Memory B cell (primary cell): ENCODE results near the gene OR56B1.
A peak's percentile ranks its signal among the peaks of the same experiment; 100 is the strongest.
"Not testable (repeated sequence)": the region's sequence is repeated elsewhere in the genome, so short reads cannot be mapped to it uniquely, and the experiment has no call there.

Source experiments
- ATAC-seq: fragments of 150-1000 bp; cut with Tn5 transposase; 2 replicates; pipeline ENCODE4 v1.10.0; 2021; ENCODE audit warnings: low read depth, mild to moderate bottlenecking, moderate library complexity
- DNase-seq, 2 donors: peaks; one replicate each; pipeline ENCODE4 v3.0.0; 2022; ENCODE audit warnings: low spot score in 2 of 2
- H3K27ac Mint-ChIP-seq: one replicate; pipeline ENCODE4 v1.8.0; 2022; ENCODE audit warnings: mild to moderate bottlenecking, moderate library complexity, mixed read lengths
- H3K27me3 Mint-ChIP-seq: one replicate; pipeline ENCODE4 v1.8.0; 2022; ENCODE audit warnings: mixed read lengths
- H3K36me3 Mint-ChIP-seq: one replicate; pipeline ENCODE4 v1.8.0; 2022; ENCODE audit warnings: mild to moderate bottlenecking, mixed read lengths
- H3K4me1 Mint-ChIP-seq: one replicate; pipeline ENCODE4 v1.8.0; 2022; ENCODE audit warnings: mixed read lengths
- H3K4me3 Mint-ChIP-seq: one replicate; pipeline ENCODE4 v1.8.0; 2022; ENCODE audit warnings: mild to moderate bottlenecking, moderate library complexity, mixed read lengths
- H3K9me3 Mint-ChIP-seq: one replicate; pipeline ENCODE4 v1.8.0; 2022; ENCODE audit warnings: mixed read lengths

The OR56B1 gene

GRCh38 chr11:5736396-5736795 is at the start of gene OR56B1:
Gene OR56B1 (plus strand): TSS chr11:5736448. CDS start chr11:5736517, 69 bp downstream.
- Mint-ChIP-seq H3K36me3 (peaks cover 30% of the 10 kb centered on the region), H3K27me3 (no peaks in the 10 kb centered on the region), H3K9me3 (peaks cover 2% of the 10 kb centered on the region), H3K4me1 (no peaks in the 10 kb centered on the region), H3K4me3 (no peak within 1 kb of the TSS), H3K27ac (no peak within 1 kb of the TSS)
- no peak for DNase-seq
- ATAC-seq, result no peak

GRCh38 chr11:5688482-5688881 is 47.8 kb upstream of the OR56B1 start:
- peaks cover 15% of the 10 kb centered on the region for H3K36me3 Mint-ChIP-seq
- no peaks in the 10 kb centered on the region for H3K27me3 Mint-ChIP-seq
- peak overlapping the region; percentile 11 for H3K4me3 Mint-ChIP-seq
- DNase-seq (no peak), ATAC-seq (no peak)
- H3K9me3 Mint-ChIP-seq, result no peaks in the 10 kb centered on the region
- peak overlapping the region; percentile 97 for H3K27ac Mint-ChIP-seq
- peaks cover 33% of the 10 kb centered on the region for H3K4me1 Mint-ChIP-seq

GRCh38 chr11:5689551-5689983 is 46.7 kb upstream of the OR56B1 start, which contains the start of gene TRIM22:
Gene TRIM22 (plus strand): TSS chr11:5689790. CDS start chr11:5696233, 6,443 bp downstream.
- DNase-seq (peak; percentile 30 to 70), ATAC-seq (peak; percentile 83)
- Mint-ChIP-seq H3K4me3 (peak within 1 kb of the TSS; percentile 100), H3K27ac (peak within 1 kb of the TSS; percentile 97), H3K9me3 (no peaks in the 10 kb centered on the region), H3K4me1 (peaks cover 30% of the 10 kb centered on the region), H3K36me3 (peaks cover 18% of the 10 kb centered on the region), H3K27me3 (no peaks in the 10 kb centered on the region)

- H3K9me3 Mint-ChIP-seq, result no peaks in the 10 kb centered on the region
- no peaks in the 10 kb centered on the region for H3K27me3 Mint-ChIP-seq
- H3K4me3 Mint-ChIP-seq, result peak overlapping the region; percentile 100
- H3K36me3 Mint-ChIP-seq, result peaks cover 23% of the 10 kb centered on the region
- DNase-seq (no peak), ATAC-seq (no peak)
- peaks cover 29% of the 10 kb centered on the region for H3K4me1 Mint-ChIP-seq
- peak overlapping the region; percentile 97 for H3K27ac Mint-ChIP-seq
Measured at GRCh38 chr11:5690216-5690615, 46.0 kb upstream of the OR56B1 start.

GRCh38 chr11:5690736-5691135 is 45.5 kb upstream of the OR56B1 start:
- DNase-seq (no peak), ATAC-seq (no peak)
- peaks cover 23% of the 10 kb centered on the region for H3K36me3 Mint-ChIP-seq
- peaks cover 28% of the 10 kb centered on the region for H3K4me1 Mint-ChIP-seq
- H3K9me3 Mint-ChIP-seq, result no peaks in the 10 kb centered on the region
- peak overlapping the region; percentile 100 for H3K4me3 Mint-ChIP-seq
- no peaks in the 10 kb centered on the region for H3K27me3 Mint-ChIP-seq
- H3K27ac Mint-ChIP-seq, result peak overlapping the region; percentile 97

GRCh38 chr11:5691238-5691963 is 44.8 kb upstream of the OR56B1 start:
- H3K27me3 Mint-ChIP-seq, DNase-seq, H3K9me3 Mint-ChIP-seq, ATAC-seq: not testable (repeated sequence)
- Mint-ChIP-seq H3K27ac (peak overlapping the region; percentile 97), H3K36me3 (peaks cover 28% of the 10 kb centered on the region), H3K4me3 (peak overlapping the region; percentile 100), H3K4me1 (peaks cover 34% of the 10 kb centered on the region)

- Mint-ChIP-seq H3K27ac (peak overlapping the region; percentile 97), H3K27me3 (no peaks in the 10 kb centered on the region), H3K9me3 (no peaks in the 10 kb centered on the region), H3K4me1 (peaks cover 35% of the 10 kb centered on the region), H3K4me3 (peak overlapping the region; percentile 100), H3K36me3 (peaks cover 30% of the 10 kb centered on the region)
- DNase-seq (no peak), ATAC-seq (peak; percentile 16)
Measured at GRCh38 chr11:5691964-5692361, 44.3 kb upstream of the OR56B1 start.

GRCh38 chr11:5694642-5695041 is 41.6 kb upstream of the OR56B1 start:
- Mint-ChIP-seq H3K36me3 (peaks cover 38% of the 10 kb centered on the region), H3K4me1 (peaks cover 37% of the 10 kb centered on the region), H3K27me3 (no peaks in the 10 kb centered on the region), H3K4me3 (peak overlapping the region; percentile 19), H3K27ac (peak overlapping the region; percentile 80), H3K9me3 (no peaks in the 10 kb centered on the region)
- DNase-seq, result no peak
- ATAC-seq, result no peak

- Mint-ChIP-seq H3K4me3 (no peak overlapping the region), H3K27me3 (no peaks in the 10 kb centered on the region), H3K36me3 (peaks cover 34% of the 10 kb centered on the region), H3K4me1 (peaks cover 37% of the 10 kb centered on the region), H3K27ac (peak overlapping the region; percentile 80), H3K9me3 (no peaks in the 10 kb centered on the region)
- DNase-seq (no peak), ATAC-seq (no peak)
Measured at GRCh38 chr11:5695580-5695979, 40.7 kb upstream of the OR56B1 start.

- no peaks in the 10 kb centered on the region for H3K9me3 Mint-ChIP-seq
- no peak overlapping the region for H3K4me3 Mint-ChIP-seq
- peak overlapping the region; percentile 76 for H3K27ac Mint-ChIP-seq
- DNase-seq (no peak), ATAC-seq (no peak)
- peaks cover 30% of the 10 kb centered on the region for H3K36me3 Mint-ChIP-seq
- peaks cover 39% of the 10 kb centered on the region for H3K4me1 Mint-ChIP-seq
- H3K27me3 Mint-ChIP-seq, result no peaks in the 10 kb centered on the region
Measured at GRCh38 chr11:5696210-5696609, 40.0 kb upstream of the OR56B1 start.

- Mint-ChIP-seq H3K27me3 (no peaks in the 10 kb centered on the region), H3K27ac (peak overlapping the region; percentile 64), H3K4me3 (no peak overlapping the region), H3K4me1 (peaks cover 32% of the 10 kb centered on the region), H3K9me3 (no peaks in the 10 kb centered on the region), H3K36me3 (peaks cover 29% of the 10 kb centered on the region)
- ATAC-seq (no peak), DNase-seq (no peak)
Measured at GRCh38 chr11:5698281-5698680, 38.0 kb upstream of the OR56B1 start.

- Mint-ChIP-seq H3K4me3 (peak overlapping the region; percentile 76), H3K36me3 (peaks cover 33% of the 10 kb centered on the region)
Measured at GRCh38 chr11:5700421-5701054, 35.7 kb upstream of the OR56B1 start.

GRCh38 chr11:5701055-5701577 is 35.1 kb upstream of the OR56B1 start:
- peak overlapping the region; percentile 14 for H3K4me3 Mint-ChIP-seq
- no peak for ATAC-seq

More at GRCh38 chr11:5700421-5701054, 35.7 kb upstream of the OR56B1 start:
- peak; percentile 26 to 44 for DNase-seq
- peak; percentile 87 for ATAC-seq
- no peaks in the 10 kb centered on the region for H3K27me3 Mint-ChIP-seq
- H3K4me1 Mint-ChIP-seq, result peaks cover 29% of the 10 kb centered on the region
- H3K9me3 Mint-ChIP-seq, result peaks cover 1% of the 10 kb centered on the region
- peak overlapping the region; percentile 91 for H3K27ac Mint-ChIP-seq

More at GRCh38 chr11:5701055-5701577, 35.1 kb upstream of the OR56B1 start:
- H3K4me1 Mint-ChIP-seq, result peaks cover 28% of the 10 kb centered on the region
- H3K27me3 Mint-ChIP-seq, result no peaks in the 10 kb centered on the region
- H3K36me3 Mint-ChIP-seq, result peaks cover 32% of the 10 kb centered on the region
- peak overlapping the region; percentile 91 for H3K27ac Mint-ChIP-seq
- DNase-seq, result no peak
- H3K9me3 Mint-ChIP-seq, result peaks cover 1% of the 10 kb centered on the region
